GDM1 (cell line): ENCODE measurements around the gene SAP30BP.

Experiments used
- DNase-seq: peaks from one replicate; lab custom pipeline; 2025; lab: John Stamatoyannopoulos, UW

Gene SAP30BP

GRCh38 chr17:75685499-75685898 is 18.4 kb downstream of the SAP30BP start:
- no peak for DNase-seq

DNA sequence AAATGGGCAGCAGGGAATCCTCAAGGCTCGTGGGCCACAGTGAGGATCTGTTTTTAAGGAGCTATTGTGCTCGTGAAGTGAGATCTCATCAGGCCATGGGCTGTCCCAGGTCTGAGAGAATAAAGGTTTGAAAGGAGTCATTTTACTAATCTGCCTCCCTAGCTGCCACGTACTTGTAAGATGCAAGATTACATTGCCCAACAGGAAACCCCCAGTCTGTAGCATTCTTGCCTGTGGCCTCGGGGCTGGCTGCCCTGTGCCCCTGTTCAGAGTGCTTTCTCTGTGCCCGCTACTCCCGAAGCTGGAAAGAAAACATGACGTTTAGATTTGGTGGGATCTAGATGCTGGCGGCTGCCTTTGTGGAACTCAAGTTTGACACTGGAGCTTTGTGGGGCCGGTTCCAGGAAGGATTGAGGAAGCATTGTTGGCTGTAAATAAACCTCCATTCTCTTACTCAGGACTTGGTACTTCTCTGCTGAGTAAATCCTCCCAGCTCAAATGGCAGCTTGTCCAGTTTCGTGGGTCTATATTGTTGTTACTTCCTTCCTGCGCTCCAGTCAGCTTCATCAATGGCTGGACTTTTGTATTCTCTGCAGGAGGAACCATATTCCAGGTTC is 21.2 kb downstream of the SAP30BP start:
- DNase-seq: no peak

GRCh38 chr17:75689441-75689873 is 22.3 kb downstream of the SAP30BP start:
- DNase-seq: no peak

- DNase-seq: peak; percentile 19
Observed at GRCh38 chr17:75691371-75691791, 24.2 kb downstream of the SAP30BP start.

GRCh38 chr17:75691801-75692626 is 24.9 kb downstream of the SAP30BP start:
- DNase-seq: no peak

- no peak for DNase-seq
Observed at GRCh38 chr17:75692976-75693375, 25.8 kb downstream of the SAP30BP start.

GRCh38 chr17:75693500-75694481 is 26.7 kb downstream of the SAP30BP start:
- DNase-seq: no peak

DNA sequence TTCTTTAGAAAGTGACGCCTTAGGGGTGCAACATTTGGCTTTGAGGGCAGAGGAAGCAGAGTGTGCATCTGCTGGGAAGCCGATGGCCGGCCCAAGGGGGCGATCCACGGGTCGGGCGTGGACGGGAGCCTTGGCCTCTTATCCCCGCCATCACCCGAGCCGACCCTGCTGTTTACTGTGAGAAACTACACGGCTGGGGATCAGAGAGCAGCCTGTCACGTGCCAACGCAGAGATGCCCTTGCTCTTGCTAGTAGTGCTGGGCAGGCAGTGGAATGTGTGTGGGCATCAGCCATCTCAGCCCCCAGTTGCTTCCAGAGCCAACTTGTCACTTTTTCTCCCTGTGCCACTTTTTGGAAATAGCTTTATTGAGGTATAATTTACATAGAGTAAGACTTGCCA is 27.4 kb downstream of the SAP30BP start:
- no peak for DNase-seq

- DNase-seq: no peak
Observed at GRCh38 chr17:75695141-75695829, 28.1 kb downstream of the SAP30BP start.

GRCh38 chr17:75695830-75696271 is 28.7 kb downstream of the SAP30BP start:
- no peak for DNase-seq

- no peak for DNase-seq
Observed at GRCh38 chr17:75697651-75698291, 30.6 kb downstream of the SAP30BP start.

GRCh38 chr17:75698659-75699058 is 31.5 kb downstream of the SAP30BP start:
- DNase-seq: no peak

DNA sequence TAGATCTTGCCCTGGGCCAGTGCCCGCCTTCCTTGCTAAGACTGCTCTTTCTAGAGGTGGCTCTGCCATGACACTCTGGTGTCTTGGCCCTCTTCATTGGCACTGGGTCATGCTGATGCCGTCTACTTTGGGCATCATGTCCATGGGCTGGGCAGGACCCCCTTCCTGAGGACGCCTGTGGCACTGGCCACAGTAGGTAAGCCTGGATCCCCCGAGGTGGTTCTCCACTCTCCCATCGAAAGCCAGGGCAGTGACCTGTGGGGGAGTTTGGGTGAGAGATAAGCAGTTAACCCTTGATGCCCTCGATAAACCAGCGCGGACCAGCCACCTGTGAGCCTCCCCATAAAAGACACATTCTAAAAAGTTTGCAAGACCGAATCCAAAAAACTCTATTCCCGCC is 34.1 kb downstream of the SAP30BP start:
- DNase-seq: no peak

DNA sequence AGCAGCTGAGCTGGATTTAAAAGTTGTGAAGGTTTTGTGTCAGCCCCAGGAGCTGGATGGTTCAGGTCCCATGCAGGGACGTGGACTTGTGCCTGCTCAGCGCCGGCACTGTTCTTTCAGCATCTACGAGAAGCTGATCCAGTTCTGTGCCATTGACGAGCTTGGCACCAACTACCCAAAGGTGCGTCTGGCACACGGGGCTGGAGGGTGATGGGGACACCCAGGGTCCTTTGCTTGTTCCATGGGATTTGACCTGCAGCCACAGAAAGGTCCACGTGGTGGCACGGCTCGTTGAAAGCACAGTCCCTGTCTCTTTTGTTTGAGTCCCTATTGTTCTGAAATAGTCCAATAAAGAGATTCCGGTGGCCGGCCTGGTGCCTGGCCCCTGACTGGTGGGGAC is 36.1 kb downstream of the SAP30BP start:
- DNase-seq: no peak

- no peak for DNase-seq
Observed at GRCh38 chr17:75703591-75703990, 36.5 kb downstream of the SAP30BP start.

DNA sequence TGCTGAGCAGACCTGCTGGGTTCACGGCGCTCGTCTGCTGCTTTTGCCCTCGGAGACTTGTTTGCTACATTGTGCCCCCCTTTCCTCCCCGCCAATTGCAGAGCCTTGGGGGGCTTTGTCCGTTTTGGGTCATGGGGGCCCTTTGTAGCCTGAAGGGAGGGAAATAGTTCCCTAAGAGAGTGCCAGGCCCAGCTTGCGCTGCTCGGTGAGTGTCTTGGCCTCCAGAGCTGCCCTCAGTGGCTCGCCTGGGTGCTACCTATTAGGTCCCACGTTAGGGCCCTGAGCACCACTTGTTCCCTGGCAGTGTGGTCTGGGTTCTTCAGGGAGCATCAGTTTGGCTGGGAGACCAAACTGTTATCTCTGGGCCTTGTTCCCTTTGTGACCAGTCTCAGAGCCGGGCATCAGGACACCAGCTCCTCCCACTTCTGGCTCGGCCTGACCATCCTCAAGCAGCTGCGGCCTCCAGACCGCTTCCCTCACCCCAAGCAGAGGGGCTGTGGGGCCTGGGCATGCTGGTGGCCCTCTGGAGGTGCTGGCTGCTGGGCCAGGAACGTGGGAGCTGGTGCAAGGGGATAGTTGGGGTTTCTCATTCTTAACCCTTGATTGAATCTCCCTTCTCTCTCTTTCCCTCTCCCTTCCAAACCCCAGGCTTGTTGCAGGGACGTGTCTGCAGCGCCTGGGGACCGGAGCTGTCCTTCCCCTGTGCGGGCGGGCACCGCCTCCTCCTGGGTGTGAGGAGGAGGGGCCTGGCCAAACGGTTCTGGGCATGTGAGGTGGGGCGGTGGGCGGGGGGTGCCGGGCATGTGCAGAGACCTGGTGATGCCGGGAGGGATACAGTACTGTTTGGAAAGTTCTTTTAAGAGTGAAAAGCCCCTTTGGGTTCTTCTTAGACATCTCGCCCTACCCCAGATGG is 38.1 kb downstream of the SAP30BP start:
- no peak for DNase-seq

DNA sequence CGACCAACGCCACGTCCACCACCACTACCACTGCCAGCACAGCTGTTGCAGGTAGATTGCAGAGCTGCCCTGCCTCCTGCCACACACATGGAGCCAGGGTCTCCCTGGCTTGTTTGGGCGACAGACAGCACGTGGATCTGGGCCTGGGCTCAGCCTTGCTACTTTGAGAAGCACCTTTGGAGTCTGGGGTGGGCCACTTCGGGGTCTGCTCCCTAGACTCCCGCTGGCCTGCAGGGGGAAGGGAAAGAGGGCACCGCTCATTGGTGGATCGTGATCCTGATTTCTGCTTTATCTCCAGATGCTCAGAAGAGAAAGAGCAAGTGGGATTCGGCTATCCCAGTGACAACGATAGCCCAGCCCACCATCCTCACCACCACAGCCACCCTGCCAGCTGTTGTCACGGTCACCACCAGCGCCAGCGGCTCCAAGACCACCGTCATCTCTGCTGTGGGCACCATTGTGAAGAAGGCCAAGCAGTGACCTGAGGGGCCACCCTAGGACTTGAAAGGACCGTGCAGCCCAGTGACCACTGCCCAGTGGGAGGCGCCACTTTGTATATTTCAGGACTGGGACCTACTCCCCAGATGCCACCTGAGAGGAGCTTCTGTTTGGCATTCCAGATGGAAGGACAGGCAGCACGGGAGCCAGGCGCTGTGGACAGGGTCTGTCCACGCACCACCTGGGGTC is 39.0 kb downstream of the SAP30BP start:
- no peak for DNase-seq

- no peak for DNase-seq
Observed at GRCh38 chr17:75707079-75707571, 40.0 kb downstream of the SAP30BP start.

- no peak for DNase-seq
Observed at GRCh38 chr17:75712446-75712845, 45.3 kb downstream of the SAP30BP start.
